ENCODE measurements around the gene CPT1A. TPM values are rescaled to one million over a fixed set of nuclear protein-coding genes. Genes with fewer than 3 reads are reported as not detected.

CPT1A gene
- total RNA-seq, 1 experiment from 2014 or later = 36.3 TPM

GRCh38 chr11:68839054-68839865, 2.5 kb downstream of the CPT1A start:
- Histone ChIP-seq H3K27ac (peak overlapping the region; percentile 88), H3F3A (ENCODE audit: insufficient read depth, low read depth) (peaks cover 34% of the 10 kb centered on the region), H4K20me1 (ENCODE audit: insufficient read depth) (0 out of 2 replicates have a peak, but pooled peaks cover 3% of the 10 kb centered on the region), H3K36me3 (ENCODE audit: low read depth) (no peaks in the 10 kb centered on the region), H3K27me3 (ENCODE audit: insufficient read depth, low read depth) (no peaks in the 10 kb centered on the region), H3K4me2 (peak overlapping the region; percentile 86), H3K4me3 (peak overlapping the region; percentile 56), H3K9me2 (ENCODE audit: insufficient read depth) (no peaks in the 10 kb centered on the region), H3K9me3 (ENCODE audit: insufficient read depth, low read depth) (no peaks in the 10 kb centered on the region), H3K79me2 (ENCODE audit: low read depth) (peaks cover 30% of the 10 kb centered on the region), H2AFZ (peak overlapping the region; percentile 74), H3K4me1 (replicated peaks; ENCODE audit: insufficient read depth) (peaks cover 35% of the 10 kb centered on the region)
- BruUV-seq (replicated peaks) = no TSS peak
- DNase-seq = peak; percentile 88 to 98
- ChIA-PET CTCF (no interaction called here), POLR2A (ENCODE audit: unreplicated experiment) (interaction anchor here (0.7 kb wide), 1 partner anchor 151 kb away, joined by 5 read pairs; no protein-coding TSS in a partner anchor)
- intact Hi-C loops (cut with micrococcal nuclease; ENCODE audit: unreplicated experiment) = loop anchor here (1.0 to 5.0 kb wide), 3 partner anchors 76 to 833 kb away; partner anchors contain the start of gene PPP6R3
- no peak for TF ChIP-seq EZH2 (IDR thresholded peaks at IDR 0.05; ENCODE audit: low read depth)
- TF ChIP-seq CTCF (conservative IDR thresholded peaks at IDR 0.05) = no peak

- Histone ChIP-seq H4K20me1 (ENCODE audit: insufficient read depth) (0 out of 2 replicates have a peak, but pooled peaks cover 3% of the 10 kb centered on the region), H3K79me2 (ENCODE audit: low read depth) (peaks cover 30% of the 10 kb centered on the region), H3F3A (ENCODE audit: insufficient read depth, low read depth) (peaks cover 33% of the 10 kb centered on the region), H3K27me3 (ENCODE audit: insufficient read depth, low read depth) (no peaks in the 10 kb centered on the region), H2AFZ (peak overlapping the region; percentile 74), H3K36me3 (ENCODE audit: low read depth) (no peaks in the 10 kb centered on the region), H3K4me3 (peak overlapping the region; percentile 56), H3K4me1 (replicated peaks; ENCODE audit: insufficient read depth) (peaks cover 35% of the 10 kb centered on the region), H3K9me3 (ENCODE audit: insufficient read depth, low read depth) (no peaks in the 10 kb centered on the region), H3K9me2 (ENCODE audit: insufficient read depth) (no peaks in the 10 kb centered on the region), H3K27ac (peak overlapping the region; percentile 88), H3K4me2 (peak overlapping the region; percentile 86)
- ChIA-PET POLR2A (ENCODE audit: unreplicated experiment) (interaction anchor here (0.7 kb wide), 1 partner anchor 151 kb away, joined by 5 read pairs; no protein-coding TSS in a partner anchor), CTCF (no interaction called here)
- intact Hi-C loops (cut with micrococcal nuclease; ENCODE audit: unreplicated experiment) = loop anchor here (2.0 to 5.0 kb wide), 2 partner anchors 378 to 834 kb away; partner anchors contain the start of gene PPP6R3
- TF ChIP-seq CTCF (conservative IDR thresholded peaks at IDR 0.05) (no peak), EZH2 (IDR thresholded peaks at IDR 0.05; ENCODE audit: low read depth) (no peak)
- TSS peak; percentile 31 for BruUV-seq (replicated peaks)
- no peak for DNase-seq
Measured at GRCh38 chr11:68838572-68838964, 3.1 kb downstream of the CPT1A start.

- Histone ChIP-seq H2AFZ (no peak overlapping the region), H3K36me3 (ENCODE audit: low read depth) (no peaks in the 10 kb centered on the region), H3K4me2 (peak overlapping the region; percentile 86), H4K20me1 (ENCODE audit: insufficient read depth) (0 out of 2 replicates have a peak, but pooled peaks cover 3% of the 10 kb centered on the region), H3K9me2 (ENCODE audit: insufficient read depth) (no peaks in the 10 kb centered on the region), H3K27ac (peak overlapping the region; percentile 88), H3F3A (ENCODE audit: insufficient read depth, low read depth) (peaks cover 31% of the 10 kb centered on the region), H3K27me3 (ENCODE audit: insufficient read depth, low read depth) (no peaks in the 10 kb centered on the region), H3K9me3 (ENCODE audit: insufficient read depth, low read depth) (no peaks in the 10 kb centered on the region), H3K79me2 (ENCODE audit: low read depth) (peaks cover 30% of the 10 kb centered on the region), H3K4me1 (replicated peaks; ENCODE audit: insufficient read depth) (peaks cover 35% of the 10 kb centered on the region), H3K4me3 (peak overlapping the region; percentile 56; the same call in 1 of the 2 replicates)
- no TSS peak for BruUV-seq (replicated peaks)
- POLR2A ChIA-PET (ENCODE audit: unreplicated experiment) = interaction anchor here (0.7 kb wide), 1 partner anchor 152 kb away, joined by 5 read pairs; no protein-coding TSS in a partner anchor
- CTCF ChIA-PET = no interaction called here
- DNase-seq = no peak
- TF ChIP-seq CTCF (conservative IDR thresholded peaks at IDR 0.05) (no peak), EZH2 (IDR thresholded peaks at IDR 0.05; ENCODE audit: low read depth) (no peak)
- intact Hi-C loops (cut with micrococcal nuclease; ENCODE audit: unreplicated experiment) = loop anchor here (2.0 to 5.0 kb wide), 2 partner anchors 377 to 834 kb away; partner anchors contain the start of gene PPP6R3
Measured at GRCh38 chr11:68837583-68838571, 3.8 kb downstream of the CPT1A start.

Measured in PC-9 (cell line).